Naive B cell (primary cell): ENCODE measurements around the gene CYTL1. TPM values are rescaled to one million over a fixed set of nuclear protein-coding genes. Genes with fewer than 3 reads are reported as not detected.
A peak's percentile ranks its signal among the peaks of the same experiment; 100 is the strongest.

Experiments used
- ATAC-seq, 2 donors: fragments of 150-1000 bp; cut with Tn5 transposase; 2 replicates each; pipeline ENCODE4 v1.10.0; 2021; ENCODE audit warnings: low read depth in 2 of 2, mild to moderate bottlenecking in 2 of 2, moderate library complexity in 2 of 2
- DNase-seq: peaks from one replicate; pipeline ENCODE4 v3.0.0; 2022
- H3K27ac Mint-ChIP-seq, 6 donors: one replicate each; pipeline ENCODE4 v1.8.0; 2020 to 2022; ENCODE audit warnings: mild to moderate bottlenecking in 6 of 6, mixed read lengths in 6 of 6, moderate library complexity in 5 of 6, inconsistent platforms in 2 of 6
- H3K27me3 Mint-ChIP-seq, 3 donors: one replicate each; pipeline ENCODE4 v1.8.0; 2021 to 2022; ENCODE audit warnings: mixed read lengths in 3 of 3, mild to moderate bottlenecking in 1 of 3
- H3K36me3 Mint-ChIP-seq, 2 donors: one replicate each; pipeline ENCODE4 v1.8.0; 2020 to 2022; ENCODE audit warnings: mixed read lengths in 2 of 2, inconsistent platforms in 1 of 2, mild to moderate bottlenecking in 1 of 2
- H3K4me1 Mint-ChIP-seq, 3 donors: one replicate each; pipeline ENCODE4 v1.8.0; 2020 to 2022; ENCODE audit warnings: mixed read lengths in 3 of 3, inconsistent platforms in 1 of 3, mild to moderate bottlenecking in 1 of 3, moderate library complexity in 1 of 3
- H3K4me3 Mint-ChIP-seq, 8 donors: one replicate each; pipeline ENCODE4 v1.8.0; 2020 to 2022; ENCODE audit warnings: mild to moderate bottlenecking in 8 of 8, mixed read lengths in 8 of 8, moderate library complexity in 8 of 8, inconsistent platforms in 2 of 8
- H3K9me3 Mint-ChIP-seq, 7 donors: one replicate each; pipeline ENCODE4 v1.8.0; 2020 to 2022; ENCODE audit warnings: mixed read lengths in 7 of 7, mild to moderate bottlenecking in 5 of 7, inconsistent platforms in 2 of 7, moderate library complexity in 1 of 7
- polyA plus RNA-seq, 6 donors: library from polyadenylated mRNA; unstranded; fragments of 300-500 nt; fragmentation: Illumina TruSeq; gene quantifications; one replicate each; pipeline ENCODE4 v1.2.3, GENCODE V29; 2021; ENCODE audit warnings: low read depth in 6 of 6

Gene CYTL1
- polyA plus RNA-seq, 6 donors from 2014 or later: not detected

- Mint-ChIP-seq H3K36me3 (no peaks in the 10 kb centered on the region), H3K4me1 (peaks cover 17 to 23% (median 20%) of the 10 kb centered on the region in 3 donors), H3K4me3 (peak overlapping the region in 2 of 8 donors; percentile 32 to 43), H3K9me3 (peaks cover 0 to 8% (median 5%) of the 10 kb centered on the region in 7 donors), H3K27ac (peak overlapping the region in 2 of 6 donors; percentile 20 to 80), H3K27me3 (peaks cover 17 to 43% (median 26%) of the 10 kb centered on the region in 3 donors)
- ATAC-seq (no peak), DNase-seq (no peak)
Measured at GRCh38 chr4:5044341-5044740, 25.1 kb upstream of the CYTL1 start.

- H3K27ac Mint-ChIP-seq: no peak overlapping the region
- H3K9me3 Mint-ChIP-seq: peaks cover 0 to 8% (median 5%) of the 10 kb centered on the region in 7 donors
- H3K27me3 Mint-ChIP-seq: peaks cover 11 to 36% (median 22%) of the 10 kb centered on the region in 3 donors
- DNase-seq (no peak), ATAC-seq (no peak)
- no peak overlapping the region for H3K4me3 Mint-ChIP-seq
- H3K4me1 Mint-ChIP-seq: peaks cover 17 to 23% (median 20%) of the 10 kb centered on the region in 3 donors
- no peaks in the 10 kb centered on the region for H3K36me3 Mint-ChIP-seq
Measured at GRCh38 chr4:5043579-5043978, 24.3 kb upstream of the CYTL1 start.

- peaks cover 11 to 21% (median 21%) of the 10 kb centered on the region in 3 donors for H3K27me3 Mint-ChIP-seq
- H3K36me3 Mint-ChIP-seq: no peaks in the 10 kb centered on the region
- DNase-seq (no peak), ATAC-seq (no peak)
- no peak overlapping the region for H3K27ac Mint-ChIP-seq
- no peak overlapping the region for H3K4me3 Mint-ChIP-seq
- peaks cover 0 to 8% (median 5%) of the 10 kb centered on the region in 7 donors for H3K9me3 Mint-ChIP-seq
- peaks cover 17 to 23% (median 20%) of the 10 kb centered on the region in 3 donors for H3K4me1 Mint-ChIP-seq
Measured at GRCh38 chr4:5041699-5042098, 22.4 kb upstream of the CYTL1 start.

GRCh38 chr4:5040856-5041620, 21.8 kb upstream of the CYTL1 start:
- Mint-ChIP-seq H3K9me3 (peaks cover 0 to 6% (median 4%) of the 10 kb centered on the region in 7 donors), H3K4me3 (no peak overlapping the region), H3K27me3 (peaks cover 11 to 21% (median 21%) of the 10 kb centered on the region in 3 donors), H3K4me1 (peaks cover 17 to 29% (median 20%) of the 10 kb centered on the region in 3 donors), H3K27ac (no peak overlapping the region), H3K36me3 (no peaks in the 10 kb centered on the region)
- no peak for DNase-seq
- no peak for ATAC-seq

GRCh38 chr4:5039800-5040199, 20.5 kb upstream of the CYTL1 start:
- ATAC-seq (no peak), DNase-seq (no peak)
- Mint-ChIP-seq H3K9me3 (peaks cover 0 to 6% (median 0%) of the 10 kb centered on the region in 7 donors), H3K27me3 (peaks cover 11 to 14% (median 13%) of the 10 kb centered on the region in 3 donors), H3K4me3 (peak overlapping the region in 1 of 8 donors; percentile 65), H3K36me3 (no peaks in the 10 kb centered on the region), H3K4me1 (peaks cover 9 to 19% (median 9%) of the 10 kb centered on the region in 3 donors), H3K27ac (no peak overlapping the region)

GRCh38 chr4:5037553-5038551, 18.6 kb upstream of the CYTL1 start:
- Mint-ChIP-seq H3K4me3 (no peak overlapping the region), H3K27ac (peak overlapping the region in 1 of 6 donors; percentile 40), H3K9me3 (no peaks in the 10 kb centered on the region), H3K4me1 (peaks cover 11 to 24% (median 12%) of the 10 kb centered on the region in 3 donors), H3K36me3 (no peaks in the 10 kb centered on the region), H3K27me3 (peaks cover 0 to 4% (median 4%) of the 10 kb centered on the region in 3 donors)
- DNase-seq (no peak), ATAC-seq (no peak)

- Mint-ChIP-seq H3K27ac (no peak overlapping the region), H3K27me3 (peaks cover 0 to 4% (median 4%) of the 10 kb centered on the region in 3 donors), H3K9me3 (no peaks in the 10 kb centered on the region), H3K4me1 (peaks cover 11 to 24% (median 13%) of the 10 kb centered on the region in 3 donors), H3K4me3 (no peak overlapping the region), H3K36me3 (no peaks in the 10 kb centered on the region)
- ATAC-seq (no peak), DNase-seq (no peak)
Measured at GRCh38 chr4:5036239-5036638, 17.0 kb upstream of the CYTL1 start.

- Mint-ChIP-seq H3K27ac (no peak overlapping the region), H3K4me1 (peaks cover 11 to 24% (median 13%) of the 10 kb centered on the region in 3 donors), H3K36me3 (no peaks in the 10 kb centered on the region), H3K9me3 (no peaks in the 10 kb centered on the region), H3K27me3 (peaks cover 0 to 4% (median 0%) of the 10 kb centered on the region in 3 donors), H3K4me3 (peak overlapping the region in 2 of 8 donors; percentile 58 to 74)
- DNase-seq (no peak), ATAC-seq (no peak)
Measured at GRCh38 chr4:5034206-5034605, 14.9 kb upstream of the CYTL1 start.

- peaks cover 0 to 4% (median 0%) of the 10 kb centered on the region in 3 donors for H3K27me3 Mint-ChIP-seq
- no peak for DNase-seq
- ATAC-seq: peak in 1 of 2 donors; percentile 36
- no peaks in the 10 kb centered on the region for H3K9me3 Mint-ChIP-seq
- peak overlapping the region in 4 of 6 donors; percentile 14 to 78 (median 31) for H3K27ac Mint-ChIP-seq
- peaks cover 0 to 4% of the 10 kb centered on the region in 2 donors for H3K36me3 Mint-ChIP-seq
- H3K4me3 Mint-ChIP-seq: peak overlapping the region in 6 of 8 donors; percentile 36 to 82 (median 58)
- peaks cover 11 to 24% (median 13%) of the 10 kb centered on the region in 3 donors for H3K4me1 Mint-ChIP-seq
Measured at GRCh38 chr4:5033281-5033841, 14.1 kb upstream of the CYTL1 start.

- H3K9me3 Mint-ChIP-seq: no peaks in the 10 kb centered on the region
- H3K27me3 Mint-ChIP-seq: no peaks in the 10 kb centered on the region
- no peak for ATAC-seq
- DNase-seq: no peak
- peak overlapping the region in 5 of 8 donors; percentile 40 to 82 (median 60) for H3K4me3 Mint-ChIP-seq
- peaks cover 0 to 5% of the 10 kb centered on the region in 2 donors for H3K36me3 Mint-ChIP-seq
- H3K4me1 Mint-ChIP-seq: peaks cover 11 to 24% (median 13%) of the 10 kb centered on the region in 3 donors
- peak overlapping the region in 5 of 6 donors; percentile 3 to 46 (median 18) for H3K27ac Mint-ChIP-seq
Measured at GRCh38 chr4:5032813-5033212, 13.6 kb upstream of the CYTL1 start.

GRCh38 chr4:5030927-5031326, 11.7 kb upstream of the CYTL1 start:
- Mint-ChIP-seq H3K36me3 (peaks cover 0 to 5% of the 10 kb centered on the region in 2 donors), H3K27ac (no peak overlapping the region), H3K4me1 (peaks cover 11 to 17% (median 13%) of the 10 kb centered on the region in 3 donors), H3K4me3 (no peak overlapping the region), H3K9me3 (no peaks in the 10 kb centered on the region), H3K27me3 (peaks cover 0 to under 1% (median 0%) of the 10 kb centered on the region in 3 donors)
- ATAC-seq (no peak), DNase-seq (no peak)

- peaks cover 0 to 5% (median 0%) of the 10 kb centered on the region in 3 donors for H3K27me3 Mint-ChIP-seq
- H3K27ac Mint-ChIP-seq: no peak overlapping the region
- ATAC-seq: no peak
Measured at GRCh38 chr4:5030221-5030620, 11.0 kb upstream of the CYTL1 start.

More at GRCh38 chr4:5030221-5030620, 11.0 kb upstream of the CYTL1 start:
- no peaks in the 10 kb centered on the region for H3K9me3 Mint-ChIP-seq
- DNase-seq: no peak
- no peak overlapping the region for H3K4me3 Mint-ChIP-seq
- H3K36me3 Mint-ChIP-seq: peaks cover 0 to 5% of the 10 kb centered on the region in 2 donors
- H3K4me1 Mint-ChIP-seq: peaks cover 11 to 17% (median 13%) of the 10 kb centered on the region in 3 donors
